Thyroid gland (tissue), 4 donors: ENCODE measurements around the gene MAN2A2. TPM values are rescaled to one million over a fixed set of nuclear protein-coding genes. Genes with fewer than 3 reads are reported as not detected.

Experiments used
- DNase-seq, 2 donors: peaks; one replicate each; pipeline ENCODE4 v3.0.0-alpha.2; 2019
- H3K27ac ChIP-seq, 3 donors: fragments of 200-600 bp; sonication (generic); 1 replicate in 2 of 3; 2 replicates in 1 of 3; pipeline ENCODE4 v1.5.1; 2016 to 2019; ENCODE audit warnings: mild to moderate bottlenecking in 1 of 3, moderate library complexity in 1 of 3
- H3K27me3 ChIP-seq: fragments of 200-600 bp; sonication (generic); one replicate; pipeline ENCODE4 v1.5.1; 2019
- H3K36me3 ChIP-seq, 2 donors: fragments of 200-600 bp; sonication (generic); one replicate each; pipeline ENCODE4 v1.5.1; 2016 to 2019
- H3K4me1 ChIP-seq, 2 donors: fragments of 200-600 bp; sonication (generic); one replicate each; pipeline ENCODE4 v1.5.1; 2017 to 2019
- H3K4me3 ChIP-seq, 3 donors: fragments of 200-600 bp; sonication (generic); replicated peaks in 1 of 3; 1 replicate in 2 of 3; 2 replicates in 1 of 3; pipeline ENCODE4 v1.5.1; 2016; ENCODE audit warnings: mild to moderate bottlenecking in 1 of 3
- H3K9me3 ChIP-seq: fragments of 200-600 bp; sonication (generic); one replicate; pipeline ENCODE4 v1.5.1; 2017
- POLR2A ChIP-seq, 2 donors: fragments of 450-650 bp; IDR thresholded peaks; one replicate each; pipeline ENCODE4 v1.6.1; 2017; ENCODE audit warnings: antibody characterized with exemption in 2 of 2, mild to moderate bottlenecking in 2 of 2, moderate library complexity in 1 of 2
- WGBS, 2 donors: methylation state at CpG; one replicate each; pipeline ENCODE4 v1.1.5; 2017; 5-methylcytosine and 5-hydroxymethylcytosine counted together
- intact Hi-C: fragments of 100-400 bp; cut with DNase I; formaldehyde crosslinking; loops from one replicate; pipeline ENCODE4 v1.15.1; 2023
- total RNA-seq, 4 donors: library from RNA; depleted of rRNA; stranded (reverse); fragments of >200 nt; gene quantifications; one replicate each; pipeline ENCODE4 v1.2.3, GENCODE V29; 2016
- TF ChIP-seq, protein P1 (sequence below), 6 experiments: fragments of 200-600 bp in 3 of 6; fragments of 450-650 bp in 3 of 6; sonication (generic) in 3 of 6; IDR thresholded peaks; one replicate each; pipeline ENCODE4 v1.5.1; 2016 to 2019; ENCODE audit warnings: antibody characterized with exemption in 6 of 6, mild to moderate bottlenecking in 2 of 6, inconsistent platforms in 1 of 6, moderate library complexity in 1 of 6

MAN2A2 gene
- total RNA-seq, 4 donors from 2014 or later, result 30.1 to 129 (median 58.9) TPM

DNA sequence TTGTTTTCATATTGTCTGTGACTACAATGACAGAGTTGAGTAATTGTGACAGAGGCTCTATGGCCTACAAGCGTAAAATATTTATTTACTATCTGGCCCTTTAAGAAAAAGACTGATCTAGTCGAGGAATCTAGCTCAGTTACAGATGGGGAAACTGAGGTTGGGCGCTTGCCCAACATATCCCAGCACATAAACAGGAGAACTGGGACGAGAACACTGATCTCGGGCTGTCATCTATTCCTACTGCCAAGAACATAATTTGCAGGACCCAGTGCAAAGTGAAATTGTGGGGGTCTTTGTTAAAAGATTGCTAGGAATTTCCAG is 16.8 kb upstream of the MAN2A2 start:
- 40 to 41% methylated on average over 5 of the region's 5 CpGs for WGBS, 2 donors
- no peak for TF ChIP-seq POLR2A (IDR thresholded peaks at IDR 0.05)
- TF ChIP-seq, protein P1, sequence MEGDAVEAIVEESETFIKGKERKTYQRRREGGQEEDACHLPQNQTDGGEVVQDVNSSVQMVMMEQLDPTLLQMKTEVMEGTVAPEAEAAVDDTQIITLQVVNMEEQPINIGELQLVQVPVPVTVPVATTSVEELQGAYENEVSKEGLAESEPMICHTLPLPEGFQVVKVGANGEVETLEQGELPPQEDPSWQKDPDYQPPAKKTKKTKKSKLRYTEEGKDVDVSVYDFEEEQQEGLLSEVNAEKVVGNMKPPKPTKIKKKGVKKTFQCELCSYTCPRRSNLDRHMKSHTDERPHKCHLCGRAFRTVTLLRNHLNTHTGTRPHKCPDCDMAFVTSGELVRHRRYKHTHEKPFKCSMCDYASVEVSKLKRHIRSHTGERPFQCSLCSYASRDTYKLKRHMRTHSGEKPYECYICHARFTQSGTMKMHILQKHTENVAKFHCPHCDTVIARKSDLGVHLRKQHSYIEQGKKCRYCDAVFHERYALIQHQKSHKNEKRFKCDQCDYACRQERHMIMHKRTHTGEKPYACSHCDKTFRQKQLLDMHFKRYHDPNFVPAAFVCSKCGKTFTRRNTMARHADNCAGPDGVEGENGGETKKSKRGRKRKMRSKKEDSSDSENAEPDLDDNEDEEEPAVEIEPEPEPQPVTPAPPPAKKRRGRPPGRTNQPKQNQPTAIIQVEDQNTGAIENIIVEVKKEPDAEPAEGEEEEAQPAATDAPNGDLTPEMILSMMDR (IDR thresholded peaks at IDR 0.05), result no peak
- peaks cover 30% of the 10 kb centered on the region in 2 donors for H3K36me3 ChIP-seq
- peaks cover 25 to 39% of the 10 kb centered on the region in 2 donors for H3K4me1 ChIP-seq
- no peak for DNase-seq
- H3K9me3 ChIP-seq, result no peaks in the 10 kb centered on the region
- H3K27me3 ChIP-seq, result no peaks in the 10 kb centered on the region
- no peak overlapping the region for H3K4me3 ChIP-seq
- peak overlapping the region in 2 of 3 donors; percentile 96 to 98 for H3K27ac ChIP-seq
- intact Hi-C loops, result loop anchor here (2.0 to 10.0 kb wide), 3 partner anchors 169 to 561 kb away; partner anchors contain the start of gene BLM

DNA sequence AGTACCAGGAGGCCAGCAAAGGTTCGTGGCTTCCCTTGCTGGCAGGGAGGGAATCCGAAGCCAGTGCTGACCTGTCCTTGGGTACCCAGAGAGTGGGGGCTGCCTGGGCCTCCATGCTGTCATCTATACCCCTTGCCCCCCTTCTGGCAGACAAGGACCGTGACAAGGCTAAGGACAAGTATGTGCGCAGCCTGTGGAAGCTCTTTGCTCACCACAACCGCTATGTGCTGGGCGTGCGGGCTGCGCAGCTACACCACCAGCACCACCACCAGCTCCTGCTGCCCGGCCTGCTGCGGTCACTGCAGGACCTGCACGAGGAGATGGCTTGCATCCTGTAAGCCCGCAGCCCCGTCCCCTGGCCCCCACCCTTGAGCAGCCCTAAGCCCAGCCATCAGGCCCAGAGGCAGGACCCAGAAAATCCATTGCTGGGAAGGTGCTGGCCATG is 16.0 kb upstream of the MAN2A2 start:
- 88 to 96% methylated on average over 11 to 13 of the region's 13 CpGs for WGBS, 2 donors
- Histone ChIP-seq H3K27ac (no peak overlapping the region), H3K4me1 (peaks cover 25 to 39% of the 10 kb centered on the region in 2 donors), H3K4me3 (no peak overlapping the region), H3K27me3 (no peaks in the 10 kb centered on the region), H3K36me3 (peaks cover 30% of the 10 kb centered on the region in 2 donors), H3K9me3 (no peaks in the 10 kb centered on the region)
- no peak for DNase-seq
- TF ChIP-seq, protein P1 (IDR thresholded peaks at IDR 0.05), result no peak
- TF ChIP-seq POLR2A (IDR thresholded peaks at IDR 0.05), result no peak
- intact Hi-C loops, result loop anchor here (2.0 to 10.0 kb wide), 3 partner anchors 170 to 562 kb away; partner anchors contain the start of gene BLM

GRCh38 chr15:90889313-90889730 is 13.8 kb upstream of the MAN2A2 start:
- 82 to 84% methylated on average over 9 of the region's 18 CpGs for WGBS, 2 donors
- Histone ChIP-seq H3K9me3 (no peaks in the 10 kb centered on the region), H3K4me3 (no peak overlapping the region), H3K27ac (no peak overlapping the region), H3K36me3 (peaks cover 51% of the 10 kb centered on the region in 2 donors), H3K27me3 (no peaks in the 10 kb centered on the region), H3K4me1 (peaks cover 15 to 23% of the 10 kb centered on the region in 2 donors)
- intact Hi-C loops, result loop anchor here (5.0 to 10.0 kb wide), 2 partner anchors 172 to 565 kb away; partner anchors contain the start of gene BLM
- DNase-seq, result no peak
- TF ChIP-seq POLR2A (IDR thresholded peaks at IDR 0.05), result no peak
- TF ChIP-seq, protein P1 (IDR thresholded peaks at IDR 0.05), result no peak

- Histone ChIP-seq H3K4me3 (no peak overlapping the region), H3K27ac (no peak overlapping the region), H3K9me3 (no peaks in the 10 kb centered on the region), H3K4me1 (peaks cover 9 to 18% of the 10 kb centered on the region in 2 donors), H3K36me3 (peaks cover 51 to 55% of the 10 kb centered on the region in 2 donors), H3K27me3 (no peaks in the 10 kb centered on the region)
- TF ChIP-seq POLR2A (IDR thresholded peaks at IDR 0.05), result no peak
- TF ChIP-seq, protein P1 (IDR thresholded peaks at IDR 0.05), result no peak
- WGBS, 2 donors, result 88 to 94% methylated on average over 12 to 23 of the region's 31 CpGs
- no peak for DNase-seq
- intact Hi-C loops, result loop anchor here (5.0 to 10.0 kb wide), 2 partner anchors 173 to 565 kb away; partner anchors contain the start of gene BLM
These were observed 13.2 kb upstream of the MAN2A2 start for GRCh38 chr15:90889736-90890456.

DNA sequence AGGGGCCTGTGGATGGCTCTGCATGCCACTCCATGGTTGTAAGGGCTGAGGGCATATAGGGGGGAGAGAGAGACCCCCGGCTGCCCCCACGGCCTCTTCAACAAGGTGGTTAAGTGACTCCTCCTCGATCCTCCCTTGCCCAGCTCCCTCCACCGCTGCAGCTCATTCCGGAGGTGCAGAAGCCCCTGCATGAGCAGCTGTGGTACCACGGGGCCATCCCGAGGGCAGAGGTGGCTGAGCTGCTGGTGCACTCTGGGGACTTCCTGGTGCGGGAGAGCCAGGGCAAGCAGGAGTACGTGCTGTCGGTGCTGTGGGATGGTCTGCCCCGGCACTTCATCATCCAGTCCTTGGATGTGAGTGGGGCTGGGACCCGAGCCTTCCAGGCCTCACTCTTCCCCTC is 12.3 kb upstream of the MAN2A2 start:
- TF ChIP-seq, protein P1 (IDR thresholded peaks at IDR 0.05), result no peak
- no peak for TF ChIP-seq POLR2A (IDR thresholded peaks at IDR 0.05)
- intact Hi-C loops, result no loop called here
- Histone ChIP-seq H3K9me3 (no peaks in the 10 kb centered on the region), H3K27ac (no peak overlapping the region), H3K36me3 (peaks cover 59 to 65% of the 10 kb centered on the region in 2 donors), H3K27me3 (no peaks in the 10 kb centered on the region), H3K4me3 (no peak overlapping the region), H3K4me1 (peaks cover under 1 to 9% of the 10 kb centered on the region in 2 donors)
- no peak for DNase-seq
- 85 to 86% methylated on average over 9 to 12 of the region's 12 CpGs for WGBS, 2 donors
